ENCODE data around the gene GRIK4. TPM values are rescaled to one million over a fixed set of nuclear protein-coding genes. Genes with fewer than 3 reads are reported as not detected.

The GRIK4 gene
- total RNA-seq, 2 donors from 2014 or later = not detected

- DNase-seq (ENCODE audit: low spot score in 2 of 2) (no peak), ATAC-seq (no peak)
- Mint-ChIP-seq H3K27ac (no peak overlapping the region), H3K36me3 (peaks cover 0 to under 1% of the 10 kb centered on the region in 2 donors), H3K9me3 (no peaks in the 10 kb centered on the region)
Measured at GRCh38 chr11:120950880-120951279, 439.3 kb downstream of the GRIK4 start.

GRCh38 chr11:120952461-120953434 lies 441.2 kb downstream of the GRIK4 start:
- peak; percentile 59 to 81 for DNase-seq (ENCODE audit: low spot score in 2 of 2)
- Mint-ChIP-seq H3K36me3 (peaks cover 0 to 7% of the 10 kb centered on the region in 2 donors), H3K27ac (peak overlapping the region; percentile 58 to 88), H3K9me3 (peaks cover 3 to 5% of the 10 kb centered on the region in 2 donors)
- ATAC-seq = peak; percentile 79 to 87

- ATAC-seq (no peak), DNase-seq (ENCODE audit: low spot score in 2 of 2) (no peak)
- Mint-ChIP-seq H3K9me3 (peaks cover 3 to 5% of the 10 kb centered on the region in 2 donors), H3K36me3 (peaks cover 0 to 7% of the 10 kb centered on the region in 2 donors), H3K27ac (no peak overlapping the region)
Measured at GRCh38 chr11:120954381-120954780, 442.8 kb downstream of the GRIK4 start.

- Mint-ChIP-seq H3K9me3 (peaks cover 3 to 5% of the 10 kb centered on the region in 2 donors), H3K36me3 (peaks cover 0 to 7% of the 10 kb centered on the region in 2 donors), H3K27ac (peak overlapping the region; percentile 6 to 76)
- no peak for DNase-seq (ENCODE audit: low spot score in 2 of 2)
- peak in 1 of 2 donors; percentile 67 for ATAC-seq
Measured at GRCh38 chr11:120956710-120957495, 445.4 kb downstream of the GRIK4 start.

- ATAC-seq = no peak
- Mint-ChIP-seq H3K9me3 (peaks cover 3 to 5% of the 10 kb centered on the region in 2 donors), H3K27ac (peak overlapping the region in 1 of 2 donors; percentile 76), H3K36me3 (peaks cover 0 to 7% of the 10 kb centered on the region in 2 donors)
- DNase-seq (ENCODE audit: low spot score in 2 of 2) = no peak
Measured at GRCh38 chr11:120958185-120958584, 446.6 kb downstream of the GRIK4 start.

GRCh38 chr11:120959189-120959588 lies 447.6 kb downstream of the GRIK4 start:
- Mint-ChIP-seq H3K9me3 (peaks cover 3 to 5% of the 10 kb centered on the region in 2 donors), H3K27ac (no peak overlapping the region), H3K36me3 (peaks cover 0 to 7% of the 10 kb centered on the region in 2 donors)
- ATAC-seq (no peak), DNase-seq (ENCODE audit: low spot score in 2 of 2) (no peak)

- DNase-seq (ENCODE audit: low spot score in 2 of 2) (no peak), ATAC-seq (no peak)
- Mint-ChIP-seq H3K9me3 (no peaks in the 10 kb centered on the region), H3K27ac (no peak overlapping the region), H3K36me3 (no peaks in the 10 kb centered on the region)
Measured at GRCh38 chr11:120964857-120965256, 453.3 kb downstream of the GRIK4 start.

GRCh38 chr11:120966840-120967239 lies 455.3 kb downstream of the GRIK4 start:
- H3K27ac Mint-ChIP-seq = no peak overlapping the region
- H3K9me3 Mint-ChIP-seq = no peaks in the 10 kb centered on the region
- ATAC-seq (no peak), DNase-seq (ENCODE audit: low spot score in 2 of 2) (no peak)
- H3K36me3 Mint-ChIP-seq = no peaks in the 10 kb centered on the region

- no peak for DNase-seq (ENCODE audit: low spot score in 2 of 2)
- no peaks in the 10 kb centered on the region for H3K9me3 Mint-ChIP-seq
- no peaks in the 10 kb centered on the region for H3K36me3 Mint-ChIP-seq
- no peak for ATAC-seq
- no peak overlapping the region for H3K27ac Mint-ChIP-seq
Measured at GRCh38 chr11:120969993-120970392, 458.4 kb downstream of the GRIK4 start.

GRCh38 chr11:120971825-120972224 lies 460.3 kb downstream of the GRIK4 start:
- DNase-seq (ENCODE audit: low spot score in 2 of 2) (no peak), ATAC-seq (no peak)
- H3K27ac Mint-ChIP-seq = no peak overlapping the region
- no peaks in the 10 kb centered on the region for H3K36me3 Mint-ChIP-seq
- no peaks in the 10 kb centered on the region for H3K9me3 Mint-ChIP-seq

- ATAC-seq = no peak
- Mint-ChIP-seq H3K27ac (no peak overlapping the region), H3K36me3 (no peaks in the 10 kb centered on the region), H3K9me3 (no peaks in the 10 kb centered on the region)
- no peak for DNase-seq (ENCODE audit: low spot score in 2 of 2)
Measured at GRCh38 chr11:120972621-120973020, 461.1 kb downstream of the GRIK4 start.

GRCh38 chr11:120973501-120973900 lies 462.0 kb downstream of the GRIK4 start:
- DNase-seq (ENCODE audit: low spot score in 2 of 2) (no peak), ATAC-seq (no peak)
- Mint-ChIP-seq H3K36me3 (no peaks in the 10 kb centered on the region), H3K27ac (no peak overlapping the region), H3K9me3 (no peaks in the 10 kb centered on the region)

GRCh38 chr11:120974466-120974865 lies 462.9 kb downstream of the GRIK4 start:
- Mint-ChIP-seq H3K9me3 (no peaks in the 10 kb centered on the region), H3K36me3 (no peaks in the 10 kb centered on the region), H3K27ac (no peak overlapping the region)
- DNase-seq (ENCODE audit: low spot score in 2 of 2) (no peak), ATAC-seq (no peak)

GRCh38 chr11:120974965-120975364 lies 463.4 kb downstream of the GRIK4 start:
- ATAC-seq (no peak), DNase-seq (ENCODE audit: low spot score in 2 of 2) (no peak)
- no peak overlapping the region for H3K27ac Mint-ChIP-seq
- H3K9me3 Mint-ChIP-seq = no peaks in the 10 kb centered on the region
- no peaks in the 10 kb centered on the region for H3K36me3 Mint-ChIP-seq

GRCh38 chr11:120977266-120978137 lies 466.0 kb downstream of the GRIK4 start:
- no peak for ATAC-seq
- Mint-ChIP-seq H3K36me3 (no peaks in the 10 kb centered on the region), H3K27ac (no peak overlapping the region), H3K9me3 (no peaks in the 10 kb centered on the region)
- no peak for DNase-seq (ENCODE audit: low spot score in 2 of 2)

GRCh38 chr11:120978701-120979100 lies 467.2 kb downstream of the GRIK4 start:
- ATAC-seq (no peak), DNase-seq (ENCODE audit: low spot score in 2 of 2) (no peak)
- Mint-ChIP-seq H3K27ac (no peak overlapping the region), H3K9me3 (no peaks in the 10 kb centered on the region), H3K36me3 (no peaks in the 10 kb centered on the region)
